ENCODE measurements around the gene SKI.

SKI gene

DNA sequence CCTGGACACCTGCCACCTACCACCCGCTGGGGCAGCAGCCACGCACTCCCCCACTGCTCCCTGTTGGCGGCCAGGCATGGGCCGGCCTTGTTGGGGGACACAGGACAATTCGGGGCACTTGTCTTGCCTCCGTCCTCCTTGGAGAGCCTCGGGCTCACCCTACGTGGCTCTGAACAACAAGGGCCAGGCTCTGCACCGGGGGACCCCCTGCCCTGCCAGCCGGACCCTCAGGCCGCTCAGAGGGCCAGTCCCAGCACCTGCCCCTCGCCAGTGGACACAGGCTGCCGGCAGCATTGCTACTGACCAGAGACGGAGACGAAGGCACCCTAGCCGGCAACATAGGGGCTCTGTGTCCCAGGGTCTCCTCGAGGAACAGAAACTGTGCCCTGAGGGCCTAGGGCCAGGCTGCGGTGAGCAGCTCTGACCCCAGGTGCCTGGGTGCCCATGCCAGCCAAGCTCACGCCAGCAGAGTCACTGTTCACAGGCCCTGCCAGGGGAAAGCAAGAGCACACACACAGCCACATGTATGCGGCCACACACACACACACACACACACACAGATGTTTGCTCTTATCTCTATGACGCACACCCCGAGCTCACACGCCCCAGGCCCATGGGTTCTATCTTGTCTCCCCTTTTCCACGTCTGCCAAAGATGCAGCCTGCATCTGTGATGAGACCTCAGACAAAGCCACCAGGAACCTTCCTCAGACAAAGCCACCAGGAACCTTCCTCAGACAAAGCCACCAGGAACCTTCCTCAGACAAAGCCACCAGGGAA lies 117.4 kb downstream of the SKI start:
- DNase-seq, result no peak

DNA sequence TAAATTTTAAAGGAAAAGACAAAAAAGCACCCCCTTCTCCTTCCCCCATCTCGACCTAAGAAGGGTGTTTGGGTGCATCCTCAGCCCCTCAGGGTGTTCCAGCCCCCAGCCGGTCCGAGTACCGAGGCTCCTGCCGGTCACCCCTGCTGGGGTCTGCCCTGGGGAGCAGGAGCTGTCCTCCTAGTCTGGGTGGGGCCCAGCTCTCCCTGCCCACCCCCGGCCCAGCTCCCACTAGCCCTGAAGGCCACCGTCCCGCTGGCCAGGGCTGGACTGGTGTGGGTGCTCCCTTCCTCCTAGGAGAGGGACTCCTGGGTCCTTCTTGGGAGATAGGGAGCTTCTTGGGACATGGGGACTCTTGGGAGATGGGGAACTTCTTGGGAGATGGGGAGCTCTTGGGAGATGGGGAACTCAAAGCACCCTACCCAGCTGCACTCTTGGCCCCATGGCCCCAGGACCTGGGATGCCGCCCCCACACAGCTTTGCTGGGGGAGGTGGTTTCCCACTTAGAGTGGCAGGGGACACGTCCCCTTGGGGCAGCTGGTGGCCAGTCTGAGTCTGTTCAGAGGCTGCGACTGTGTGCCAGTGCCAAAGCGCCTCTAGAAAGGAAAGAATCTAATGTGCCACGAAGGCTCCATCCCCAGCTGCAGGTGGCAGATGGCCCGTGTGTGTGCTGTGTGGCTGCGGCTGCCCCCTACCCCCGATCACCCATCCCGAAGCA lies 118.7 kb downstream of the SKI start:
- no peak for DNase-seq

DNA sequence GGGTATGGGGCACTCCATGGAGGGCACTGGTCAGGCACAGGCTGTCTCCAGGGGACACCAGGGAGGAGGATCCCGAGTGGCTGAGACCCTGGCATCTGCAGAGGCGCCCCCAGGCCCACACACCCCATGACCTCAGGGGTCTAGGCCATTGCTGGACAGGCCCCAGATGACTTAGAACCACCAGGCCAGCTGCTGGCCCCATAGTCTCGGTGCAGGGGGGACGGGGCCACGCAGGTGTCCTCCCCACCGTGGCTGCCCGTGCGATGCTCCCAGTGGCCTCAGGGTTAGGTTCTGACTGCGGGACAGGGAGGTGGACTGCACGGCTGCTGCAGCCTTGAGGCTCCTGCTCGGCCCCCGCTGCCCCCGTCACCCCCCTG lies 119.3 kb downstream of the SKI start:
- no peak for DNase-seq

DNA sequence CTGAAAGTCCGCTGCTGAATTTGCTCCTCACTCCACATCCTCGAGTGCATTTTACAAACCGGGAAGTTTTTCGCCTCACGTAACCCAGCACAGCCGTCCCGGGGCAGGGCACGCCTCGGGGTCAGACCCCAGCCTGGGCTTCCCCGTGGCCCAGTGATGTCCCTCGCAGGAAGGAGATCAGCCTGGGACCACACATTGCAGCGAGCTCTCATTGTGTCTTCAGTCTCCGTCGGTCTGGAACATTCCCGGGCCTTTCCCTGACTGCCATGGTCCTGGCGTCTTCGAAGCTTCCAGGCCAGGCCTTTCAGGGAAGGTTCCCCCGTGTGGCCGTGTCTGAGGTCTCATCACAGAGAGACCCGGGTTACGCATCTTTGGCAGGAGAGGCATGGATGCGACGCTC lies 119.8 kb downstream of the SKI start:
- no peak for DNase-seq

DNA sequence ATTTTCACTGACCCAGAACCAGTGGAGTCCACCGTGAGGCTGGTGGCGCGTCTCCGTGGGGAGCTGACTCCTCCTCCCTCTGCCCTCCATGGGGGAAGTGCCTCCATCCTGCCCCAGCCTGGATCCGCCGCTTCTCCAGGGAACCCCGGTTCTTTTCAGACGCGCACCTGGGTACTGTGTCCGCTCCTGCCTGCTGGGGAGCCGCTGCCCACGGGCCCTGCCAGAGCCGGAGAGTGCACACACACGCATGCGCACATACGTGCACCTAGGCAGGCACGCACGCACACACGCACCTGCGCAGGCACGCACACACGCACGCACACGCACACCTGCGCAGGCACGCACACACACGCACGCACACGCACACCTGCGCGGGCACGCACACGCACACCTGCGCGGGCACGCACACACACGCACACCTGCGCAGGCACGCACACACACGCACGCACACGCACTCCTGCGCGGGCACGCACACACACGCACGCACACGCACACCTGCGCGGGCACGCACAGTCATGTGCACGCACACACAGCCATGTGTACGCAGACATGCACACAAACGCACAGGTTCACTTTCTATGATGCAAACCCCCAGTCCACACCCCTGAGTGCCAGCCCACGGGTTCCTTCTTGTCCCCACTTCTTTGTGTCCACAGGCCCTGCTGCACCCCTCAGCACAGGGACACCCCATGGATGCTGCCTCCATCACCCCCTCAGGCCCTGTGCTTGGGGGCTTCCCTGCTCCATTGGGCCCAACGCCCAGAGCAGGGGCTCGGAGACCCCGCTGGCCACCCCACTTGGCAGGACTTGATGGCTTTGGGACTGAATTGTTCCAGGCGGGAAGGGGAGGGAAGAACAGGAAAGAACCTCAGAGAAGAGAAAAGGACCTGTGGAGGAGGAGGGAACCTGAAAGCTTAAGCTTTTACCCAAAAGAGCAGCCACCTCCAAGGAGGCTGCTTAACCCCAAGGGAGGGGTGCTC lies 120.5 kb downstream of the SKI start:
- no peak for DNase-seq

DNA sequence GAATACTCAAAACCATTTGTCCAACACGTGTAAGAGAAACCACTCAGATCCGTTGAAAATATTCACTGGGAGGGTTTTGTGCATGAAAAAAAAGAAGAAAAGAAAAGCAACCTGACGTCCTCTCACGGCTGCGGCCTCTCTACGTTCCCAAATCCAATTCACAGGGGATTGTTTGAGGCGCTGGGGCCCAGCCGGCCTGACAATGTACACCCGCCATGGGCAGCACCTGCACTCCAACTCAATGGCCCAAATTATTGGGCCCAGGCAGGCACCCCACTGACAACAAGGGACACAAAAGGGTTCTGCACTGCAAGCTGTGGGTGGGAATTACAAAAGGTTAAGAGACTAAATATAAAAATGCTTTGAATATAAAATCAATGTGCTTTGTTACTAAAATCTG lies 121.7 kb downstream of the SKI start:
- no peak for DNase-seq

DNA sequence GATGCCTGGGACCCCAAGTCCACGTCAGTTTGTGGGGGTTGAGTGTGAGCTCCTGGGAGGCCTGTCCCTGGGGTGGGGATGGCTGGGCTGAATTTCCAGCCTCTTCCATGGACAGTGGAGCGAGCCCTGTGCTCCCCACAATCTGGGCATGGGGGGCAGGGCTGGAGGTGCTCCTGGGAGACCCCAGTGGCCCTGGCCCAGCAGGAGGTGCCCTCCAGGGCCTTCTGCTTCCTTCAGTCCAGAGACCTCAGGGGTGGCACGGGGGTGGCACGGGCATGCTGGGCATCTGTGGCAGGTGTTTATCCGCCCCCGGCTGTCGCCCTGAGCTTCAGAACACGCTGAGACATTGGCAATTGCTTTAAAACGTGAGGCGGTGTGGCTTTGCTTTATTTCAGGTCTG lies 122.4 kb downstream of the SKI start:
- no peak for DNase-seq

DNA sequence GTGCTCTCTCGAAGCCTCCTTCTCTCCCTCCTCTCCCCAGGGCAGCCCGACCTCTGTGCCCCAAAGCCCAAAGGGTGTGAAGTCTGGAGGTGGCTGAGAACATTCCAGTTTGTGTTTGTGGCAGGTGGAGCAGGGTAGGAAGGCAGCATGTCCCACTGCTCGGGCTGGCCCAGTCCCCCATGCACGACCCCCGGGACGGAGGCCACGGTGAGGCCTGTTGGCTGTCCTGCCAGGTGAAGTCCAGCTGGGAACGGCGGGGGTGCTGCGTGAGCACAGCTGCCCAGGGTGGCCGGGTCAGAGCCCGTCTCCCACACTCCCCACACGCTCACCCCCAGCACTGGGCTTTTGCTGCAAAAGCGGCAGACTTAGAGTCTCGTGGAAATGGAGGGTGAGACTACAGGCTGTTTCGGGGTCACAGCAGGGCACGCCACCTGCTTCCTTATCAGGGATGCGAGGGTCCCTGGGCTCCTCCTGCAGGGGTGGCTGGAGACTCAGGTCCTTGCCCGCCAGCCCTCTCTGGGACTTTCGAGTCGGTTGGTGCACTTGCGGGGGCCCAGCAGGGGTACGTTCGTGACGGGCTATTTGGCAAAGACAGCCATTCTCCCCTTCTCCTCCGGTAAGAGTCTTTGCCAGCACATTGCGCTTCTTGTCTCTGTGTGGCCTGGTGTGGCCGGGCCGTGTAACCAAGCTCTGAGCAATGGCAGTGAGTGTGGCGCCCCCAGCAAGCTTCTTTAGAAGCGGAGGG lies 123.0 kb downstream of the SKI start:
- no peak for DNase-seq

DNA sequence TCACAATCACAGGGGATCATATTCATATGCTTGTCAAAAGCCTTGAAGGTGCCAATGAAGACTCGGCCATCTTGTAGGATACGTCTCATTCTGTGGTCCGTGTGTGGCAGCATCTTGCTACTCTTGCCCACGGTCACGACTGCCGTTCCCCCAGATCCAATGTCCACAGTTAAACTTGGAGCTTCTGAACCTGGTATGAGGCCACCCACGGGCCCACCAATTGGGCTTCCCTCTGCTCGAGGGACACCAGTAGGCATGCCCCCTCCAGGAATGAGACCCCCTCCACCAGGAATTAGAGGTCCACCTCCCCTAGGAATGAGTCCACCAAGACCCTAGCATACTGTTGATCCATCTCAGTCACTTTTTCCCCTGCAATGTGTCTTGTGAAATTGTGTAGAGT lies 123.6 kb downstream of the SKI start:
- no peak for DNase-seq

DNA sequence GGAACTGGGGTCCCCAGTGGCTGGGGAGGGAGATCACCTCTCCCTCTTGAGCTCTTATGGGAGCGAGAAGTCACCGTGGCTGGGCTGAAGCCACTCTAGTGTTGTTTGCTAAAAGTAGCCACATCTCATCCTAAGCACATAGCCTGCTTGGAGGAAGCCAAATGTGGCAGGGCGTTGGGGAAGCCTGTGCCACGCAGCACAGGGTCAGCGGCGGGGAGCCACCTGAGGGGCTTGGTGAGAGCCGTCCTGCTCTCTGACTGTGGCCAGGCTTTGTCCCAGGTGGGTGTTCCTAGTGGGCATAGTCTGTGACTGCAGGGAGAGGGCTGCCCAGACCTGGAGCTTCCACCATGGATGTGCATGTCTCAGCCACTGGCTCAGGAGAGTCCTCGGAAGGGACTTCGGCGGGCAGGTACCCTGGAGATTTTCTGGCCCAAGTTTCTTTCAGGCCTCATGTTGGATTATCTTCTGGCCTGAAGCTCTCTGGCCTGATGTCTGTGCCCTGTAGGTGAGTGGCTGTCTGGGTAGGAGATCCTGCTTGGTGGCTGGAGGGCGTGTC lies 124.3 kb downstream of the SKI start:
- DNase-seq, result no peak

DNA sequence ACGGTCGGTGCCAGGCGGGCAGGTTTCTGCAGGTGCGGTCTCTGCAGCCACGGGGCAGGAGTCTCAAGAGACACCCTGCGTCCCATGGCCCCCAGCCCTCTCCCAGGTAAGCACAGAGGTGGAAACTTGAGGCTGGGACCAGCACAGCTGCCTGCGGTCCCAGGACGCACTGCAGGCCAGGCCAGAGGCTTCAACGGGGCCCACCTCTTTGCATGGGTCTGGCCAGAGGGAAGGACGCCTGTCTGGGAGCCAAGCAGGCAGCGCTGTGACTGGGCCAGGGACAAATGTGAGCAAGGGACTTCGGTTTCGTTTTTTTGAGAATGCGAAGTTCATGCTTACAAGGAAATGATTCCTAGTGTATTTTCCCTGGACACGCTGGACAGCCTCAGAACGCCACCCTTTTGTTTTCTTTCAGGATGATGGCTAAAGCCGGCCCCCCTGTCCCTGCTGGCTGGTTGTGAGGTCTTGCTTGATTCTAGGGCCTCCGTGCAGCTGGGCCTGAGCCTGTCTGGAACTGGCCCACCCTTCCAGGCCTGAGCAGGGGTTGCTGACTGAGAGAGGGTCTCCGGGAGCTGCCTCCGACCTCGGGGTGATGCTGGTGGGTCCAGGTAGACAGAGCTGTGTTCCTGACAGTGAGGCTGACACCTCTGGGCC lies 124.9 kb downstream of the SKI start:
- DNase-seq, result no peak

DNA sequence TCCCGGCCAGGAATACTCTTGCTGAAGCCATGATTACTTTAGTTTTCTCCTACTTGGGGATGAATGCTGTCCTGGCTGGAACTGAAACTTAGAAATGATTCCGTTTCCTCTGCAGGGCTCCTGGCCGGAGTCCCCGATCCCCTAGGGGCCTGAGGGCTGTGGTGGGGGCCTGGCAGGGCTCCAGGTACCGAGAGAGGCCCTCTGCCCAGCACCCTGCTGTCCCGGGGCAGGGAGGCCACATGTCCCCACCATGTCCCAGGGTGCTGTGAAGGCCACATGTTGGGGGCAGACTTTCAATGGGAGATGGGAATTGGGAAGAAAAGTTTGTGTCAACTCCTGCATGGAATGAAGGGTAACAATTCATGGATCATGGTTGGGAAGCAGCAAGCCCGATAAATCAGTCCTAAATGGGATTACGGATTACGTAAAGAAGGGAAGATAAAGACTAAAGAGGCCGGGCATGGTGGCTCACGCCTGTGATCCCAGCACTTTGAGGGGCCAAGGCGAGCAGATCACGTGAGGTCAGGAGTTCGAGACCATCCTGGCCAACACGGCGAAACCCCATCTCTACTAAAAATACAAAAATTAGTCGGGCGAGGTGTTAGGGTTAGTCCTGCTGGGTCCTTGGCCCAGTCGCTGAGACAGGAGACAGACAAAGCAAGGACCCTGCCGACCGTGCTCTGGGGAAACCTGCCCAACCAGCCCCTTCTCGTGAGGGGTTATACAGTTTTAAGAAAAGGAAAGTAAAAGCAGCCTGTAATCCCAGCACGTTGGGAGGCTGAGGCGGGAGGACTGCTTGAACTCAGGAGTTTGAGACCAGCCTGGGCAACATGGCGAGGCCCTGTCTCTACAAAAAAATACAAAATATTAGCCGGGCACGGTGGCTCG lies 125.7 kb downstream of the SKI start:
- no peak for DNase-seq

DNA sequence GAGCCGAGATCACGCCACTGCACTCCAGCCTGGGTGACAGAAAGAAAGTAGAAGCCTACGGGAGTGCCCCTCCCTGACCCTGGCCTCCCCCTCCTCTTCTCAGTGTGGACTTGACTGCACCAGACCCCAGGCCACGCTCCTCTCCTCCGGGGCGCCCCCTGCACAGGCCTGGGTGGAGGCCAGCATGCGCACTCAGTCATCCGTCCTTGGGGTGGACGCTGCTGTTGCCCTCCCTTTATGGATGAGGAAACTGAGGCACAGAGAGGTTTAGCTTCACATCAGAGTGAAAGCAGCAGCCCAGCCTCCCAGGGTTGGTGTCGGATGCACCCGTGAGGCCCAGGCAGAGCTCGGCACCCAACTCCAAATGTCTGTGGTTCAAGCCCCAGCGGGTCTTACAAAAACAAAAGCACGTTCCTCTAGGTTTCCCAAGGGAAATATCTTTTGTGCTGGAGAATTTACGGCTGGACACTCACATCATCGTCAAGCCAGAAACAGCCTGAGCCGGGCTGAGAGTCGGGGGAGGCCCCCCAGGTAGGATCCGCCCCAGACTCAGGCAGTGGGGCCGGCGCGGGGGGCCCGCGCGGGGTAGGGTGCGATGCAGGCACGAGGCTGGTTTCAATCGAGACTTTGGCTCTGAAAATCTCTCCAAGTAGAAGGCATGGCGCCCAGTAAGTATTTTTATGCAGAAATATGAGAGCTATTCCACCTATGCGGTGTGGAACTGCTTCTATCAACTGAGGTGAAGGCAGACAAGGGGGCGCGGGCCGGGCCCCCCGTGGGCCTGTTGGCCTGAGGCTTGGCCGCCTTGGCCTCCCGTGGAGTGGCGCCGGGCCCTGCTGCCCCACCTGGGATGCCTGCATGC lies 126.6 kb downstream of the SKI start:
- DNase-seq, result no peak

DNA sequence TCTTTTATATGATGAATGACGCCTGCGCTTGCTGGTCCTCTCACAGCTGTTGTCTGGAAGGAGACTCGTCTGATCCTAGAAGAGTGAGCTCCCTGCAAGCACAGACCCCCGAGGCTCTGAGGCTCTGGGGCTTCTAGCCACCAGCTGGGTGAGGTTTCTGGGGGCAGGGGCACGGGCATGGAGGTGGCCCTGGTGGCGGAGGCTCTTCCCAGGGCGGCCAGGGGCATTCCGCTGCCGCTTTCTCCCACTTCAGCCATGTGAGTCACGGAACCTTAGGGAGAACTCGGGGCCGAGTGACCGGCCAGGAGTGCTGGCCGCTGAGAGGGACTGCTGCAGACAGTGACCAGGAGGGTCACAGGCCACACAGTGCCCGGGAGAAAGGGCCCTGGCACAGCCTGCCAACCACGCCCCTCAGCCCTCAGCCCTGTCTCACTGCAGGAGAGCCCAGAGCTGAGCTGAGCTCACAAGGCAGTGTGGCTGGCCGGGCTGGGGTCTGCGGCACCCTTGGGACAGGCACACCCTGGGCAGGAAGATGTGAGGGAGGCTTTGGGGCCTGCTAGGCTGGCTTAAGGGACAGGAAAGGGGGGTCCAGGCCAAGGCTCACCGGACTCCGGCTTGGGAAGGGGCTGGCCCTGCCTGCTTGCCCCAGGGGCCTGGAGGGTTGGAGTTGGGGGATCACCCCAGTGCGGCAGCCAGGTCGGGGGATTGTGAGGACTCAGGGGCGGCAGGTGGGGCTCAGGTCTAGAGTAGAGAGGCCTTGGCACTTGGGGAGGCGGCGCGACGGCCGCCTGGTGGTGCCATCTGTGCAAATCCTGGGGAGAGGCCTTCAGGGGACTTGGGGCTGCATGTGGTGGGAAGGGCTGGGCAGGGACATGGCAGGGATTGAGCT lies 127.5 kb downstream of the SKI start:
- no peak for DNase-seq

DNA sequence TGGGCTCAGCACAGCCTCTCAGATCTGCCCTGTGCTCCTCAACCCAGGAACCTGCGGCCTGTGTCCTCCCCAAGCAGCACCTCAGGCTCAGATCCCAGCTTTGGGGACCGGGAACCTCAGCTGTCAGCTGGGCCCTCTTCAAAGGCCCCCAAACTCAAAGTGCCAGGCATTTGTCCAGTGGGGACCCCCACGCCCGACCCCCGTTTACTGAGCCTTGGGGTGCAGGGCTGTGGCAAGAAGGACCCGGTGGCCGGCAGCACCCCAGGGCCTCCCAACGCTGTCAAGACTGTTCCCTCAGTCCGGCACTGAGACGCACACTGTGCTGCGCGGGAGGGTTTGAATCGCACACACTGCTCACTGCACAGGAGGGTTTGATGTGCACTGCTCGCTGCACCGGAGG lies 128.3 kb downstream of the SKI start:
- no peak for DNase-seq

DNA sequence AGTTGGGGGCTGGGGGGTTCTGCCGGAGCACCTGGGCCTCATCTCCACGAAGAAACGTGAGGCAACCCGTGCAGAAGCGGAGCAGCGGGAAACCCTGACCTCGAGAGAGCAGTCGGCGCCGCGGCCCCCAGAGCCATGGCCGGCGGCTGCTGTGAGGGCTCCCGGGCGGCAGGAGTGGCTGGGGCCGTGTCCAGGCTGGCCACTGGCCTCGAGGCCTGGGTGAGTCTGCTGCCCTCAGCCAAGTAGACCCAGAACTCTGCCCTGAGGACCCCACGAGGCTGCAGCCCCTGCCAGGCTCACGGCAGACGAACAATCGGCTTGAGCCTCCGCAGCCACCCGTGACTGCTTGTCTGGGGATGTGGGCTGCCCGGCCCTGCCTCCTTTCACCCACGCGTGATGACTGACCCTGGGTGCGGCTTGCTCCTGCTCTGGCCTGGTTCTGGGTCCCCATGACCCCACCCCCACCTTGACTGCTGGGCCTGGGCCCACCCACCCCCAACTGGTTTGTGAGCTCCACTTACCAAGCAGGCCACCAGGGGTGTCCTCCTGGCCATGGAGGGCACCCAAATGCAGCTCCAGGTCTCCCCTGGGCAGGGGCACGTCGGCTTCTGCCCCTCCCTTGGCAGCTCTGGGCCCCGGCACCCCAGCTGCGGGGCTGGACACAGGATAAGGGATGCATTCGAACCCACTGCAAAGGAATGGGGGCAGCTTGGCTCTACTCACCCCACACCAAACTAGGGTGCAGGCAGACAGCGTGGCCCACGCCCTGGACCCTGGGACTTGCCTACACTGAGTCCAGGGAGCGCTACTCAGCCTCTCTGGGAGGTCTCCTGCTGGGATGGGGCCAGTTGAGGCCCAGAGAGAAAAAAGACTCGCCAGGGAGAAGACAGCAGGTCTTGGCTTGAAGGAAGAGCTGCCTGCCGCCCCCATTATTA lies 129.1 kb downstream of the SKI start:
- DNase-seq, result no peak

DNA sequence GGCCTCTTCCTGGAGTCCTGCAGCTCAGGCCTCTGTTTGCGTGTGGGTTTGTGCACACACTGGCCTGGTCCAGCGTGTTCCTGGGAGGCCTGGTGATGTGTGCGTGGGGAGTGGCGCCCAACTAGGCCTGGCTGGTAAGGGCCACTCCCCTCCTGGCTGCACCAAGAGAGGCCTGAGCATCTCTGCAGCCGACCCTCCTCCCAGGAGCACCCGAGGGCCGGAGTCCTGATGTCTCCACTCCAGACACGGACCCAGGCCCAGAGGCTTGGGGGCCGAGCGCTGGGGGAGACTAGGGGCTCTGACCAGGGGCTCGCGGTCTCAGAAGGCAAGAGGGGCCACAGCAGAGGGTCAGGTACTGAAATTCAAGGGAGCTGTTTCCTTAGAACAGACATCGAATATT lies 130.0 kb downstream of the SKI start:
- DNase-seq, result no peak
